ENCODE measurements around the gene ALDH16A1.

The ALDH16A1 gene

DNA sequence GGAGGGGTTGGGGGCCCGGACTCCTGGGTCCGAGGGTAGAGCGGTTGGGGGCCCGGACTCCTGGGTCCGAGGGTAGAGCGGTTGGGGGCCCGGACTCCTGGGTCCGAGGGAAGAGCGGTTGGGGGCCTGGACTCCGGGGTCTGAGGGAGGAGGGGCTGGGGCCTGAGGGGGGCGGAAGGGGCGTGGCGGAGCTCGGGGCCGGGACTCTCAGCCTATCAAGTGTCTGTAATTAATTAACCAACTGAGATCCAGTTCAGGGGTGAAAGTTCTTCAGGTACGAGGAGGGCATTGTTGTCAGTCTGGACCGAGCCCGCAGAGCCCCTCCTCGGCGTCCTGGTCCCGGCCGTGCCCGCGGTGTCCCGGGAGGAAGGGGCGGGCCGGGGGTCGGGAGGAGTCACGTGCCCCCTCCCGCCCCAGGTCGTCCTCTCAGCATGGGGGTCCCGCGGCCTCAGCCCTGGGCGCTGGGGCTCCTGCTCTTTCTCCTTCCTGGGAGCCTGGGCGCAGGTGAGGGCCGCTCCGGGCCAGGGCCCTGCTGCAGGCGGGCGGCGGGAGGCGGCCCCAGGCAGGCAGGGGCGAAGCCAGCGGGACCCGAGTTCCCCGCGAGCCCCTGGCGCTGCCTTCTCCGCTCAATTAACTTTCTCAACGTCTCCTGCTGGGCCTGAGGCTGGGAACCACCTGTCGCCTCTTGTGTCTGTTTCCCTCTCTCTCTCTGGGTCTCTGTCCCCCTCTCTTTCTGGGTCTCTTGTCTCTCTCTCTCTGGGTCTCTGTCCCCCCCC is 60.1 kb downstream of the ALDH16A1 start:
- DNase-seq (ENCODE audit: low read depth in 2 of 2) = no peak

DNA sequence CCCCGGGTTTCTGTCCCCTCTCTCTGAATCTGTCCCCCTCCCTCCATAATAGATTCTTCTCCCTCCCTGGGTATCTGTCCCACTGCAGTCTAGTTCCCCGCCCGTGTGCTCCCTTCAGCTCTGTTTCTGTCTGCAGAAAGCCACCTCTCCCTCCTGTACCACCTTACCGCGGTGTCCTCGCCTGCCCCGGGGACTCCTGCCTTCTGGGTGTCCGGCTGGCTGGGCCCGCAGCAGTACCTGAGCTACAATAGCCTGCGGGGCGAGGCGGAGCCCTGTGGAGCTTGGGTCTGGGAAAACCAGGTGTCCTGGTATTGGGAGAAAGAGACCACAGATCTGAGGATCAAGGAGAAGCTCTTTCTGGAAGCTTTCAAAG is 60.7 kb downstream of the ALDH16A1 start:
- DNase-seq (ENCODE audit: low read depth in 2 of 2) = no peak

DNA sequence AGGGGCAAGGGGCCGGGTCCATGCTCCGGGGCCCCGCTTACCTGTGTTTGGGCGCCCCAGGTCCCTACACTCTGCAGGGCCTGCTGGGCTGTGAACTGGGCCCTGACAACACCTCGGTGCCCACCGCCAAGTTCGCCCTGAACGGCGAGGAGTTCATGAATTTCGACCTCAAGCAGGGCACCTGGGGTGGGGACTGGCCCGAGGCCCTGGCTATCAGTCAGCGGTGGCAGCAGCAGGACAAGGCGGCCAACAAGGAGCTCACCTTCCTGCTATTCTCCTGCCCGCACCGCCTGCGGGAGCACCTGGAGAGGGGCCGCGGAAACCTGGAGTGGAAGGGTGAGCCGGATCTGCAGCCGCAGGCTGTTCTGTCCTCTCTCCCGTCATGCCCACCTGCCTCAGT is 61.1 kb downstream of the ALDH16A1 start:
- DNase-seq (ENCODE audit: low read depth in 2 of 2) = no peak

DNA sequence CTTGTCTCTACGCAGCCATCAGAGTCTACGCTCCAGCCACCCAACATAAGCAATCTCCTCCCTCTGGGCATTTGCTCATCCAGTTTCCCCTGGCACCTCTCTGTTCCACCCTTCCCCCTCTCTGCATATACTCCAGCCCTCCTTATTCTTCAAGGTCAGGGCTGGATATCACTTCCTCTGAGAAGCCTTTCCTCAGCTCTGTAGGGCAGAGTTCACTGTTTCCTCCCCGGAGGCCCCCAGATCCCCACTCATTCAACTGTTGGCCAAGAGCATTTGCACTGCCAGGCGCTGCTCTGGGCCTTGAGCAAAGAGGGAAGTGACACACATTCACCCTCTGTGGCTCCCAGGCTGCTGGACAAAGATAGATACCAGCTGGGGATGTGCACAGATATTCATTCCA is 62.7 kb downstream of the ALDH16A1 start:
- DNase-seq (ENCODE audit: low read depth in 2 of 2) = no peak

DNA sequence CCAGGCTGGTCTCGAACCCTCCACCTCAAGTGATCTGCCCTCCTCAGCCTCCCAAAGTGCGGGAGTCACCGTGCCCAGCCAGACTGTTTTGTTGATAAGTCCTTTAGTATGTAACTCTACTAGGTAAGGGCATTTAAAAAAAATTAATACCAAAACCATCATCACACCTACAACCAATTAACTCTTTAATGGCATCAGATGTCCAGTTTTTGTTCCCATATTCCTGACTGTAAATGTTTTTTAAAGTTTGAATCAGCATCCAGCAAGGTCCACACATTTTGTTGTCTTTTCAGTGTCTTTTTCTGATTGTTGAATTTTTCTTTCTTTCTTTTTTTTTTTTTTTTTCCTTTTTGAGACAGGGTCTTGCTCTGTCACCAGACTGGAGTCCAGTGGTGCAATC is 65.0 kb downstream of the ALDH16A1 start:
- DNase-seq (ENCODE audit: low read depth in 2 of 2) = no peak
